Karpas-422 (cell line): ENCODE results near the gene SPEM2. TPM values are rescaled to one million over a fixed set of nuclear protein-coding genes. Genes with fewer than 3 reads are reported as not detected.

ENCODE experiments used
- DNase-seq: peaks from one replicate; pipeline ENCODE4 v3.0.0-alpha.2; 2015
- H2AFZ ChIP-seq: fragments of 200-600 bp; sonication (generic); 2 replicates; pipeline ENCODE4 v1.6.1; 2014; ENCODE audit warnings: antibody characterized with exemption, low read length, mixed read lengths
- H3K27ac ChIP-seq: fragments of 200-600 bp; sonication (generic); 2 replicates; pipeline ENCODE4 v1.5.1; 2014; ENCODE audit warnings: mild to moderate bottlenecking, low read length, moderate library complexity
- H3K27me3 ChIP-seq: fragments of 200-600 bp; sonication (generic); 2 replicates; pipeline ENCODE4 v1.6.1; 2014; ENCODE audit warnings: low read length, mixed read lengths
- H3K36me3 ChIP-seq: fragments of 200-600 bp; sonication (generic); 2 replicates; pipeline ENCODE4 v1.6.1; 2014; ENCODE audit warnings: low read length, mixed read lengths; ENCODE audit not compliant: insufficient read depth
- H3K4me1 ChIP-seq: fragments of 200-600 bp; sonication (generic); 2 replicates; pipeline ENCODE4 v1.6.1; 2014; ENCODE audit warnings: mild to moderate bottlenecking, low read length, mixed read lengths
- H3K4me2 ChIP-seq: fragments of 200-600 bp; sonication (generic); 2 replicates; pipeline ENCODE4 v1.6.1; 2014; ENCODE audit warnings: low read length, low read depth, mild to moderate bottlenecking; ENCODE audit not compliant: poor library complexity, severe bottlenecking
- H3K4me3 ChIP-seq: fragments of 200-600 bp; sonication (generic); 2 replicates; pipeline ENCODE4 v1.5.1; 2014; ENCODE audit warnings: mild to moderate bottlenecking, antibody characterized with exemption, low read length, mixed read lengths
- H3K79me2 ChIP-seq: fragments of 200-600 bp; sonication (generic); 2 replicates; pipeline ENCODE4 v1.6.1; 2014; ENCODE audit warnings: mild to moderate bottlenecking, low read length, mixed read lengths
- H3K9ac ChIP-seq: fragments of 200-600 bp; sonication (generic); 2 replicates; pipeline ENCODE4 v1.6.0; 2014; ENCODE audit warnings: low read length
- H3K9me2 ChIP-seq: fragments of 200-600 bp; sonication (generic), shearing (Covaris generic); replicated peaks from 2 replicates; pipeline ENCODE4 v1.6.0; 2014; ENCODE audit warnings: mild to moderate bottlenecking, low read length, moderate library complexity; ENCODE audit not compliant: insufficient read depth
- H3K9me3 ChIP-seq: fragments of 300-700, 200-600 bp; sonication (generic); 2 replicates; pipeline ENCODE4 v1.6.1; 2014; ENCODE audit warnings: low read length, mixed read lengths
- H4K20me1 ChIP-seq: fragments of 200-600 bp; sonication (generic); 2 replicates; pipeline ENCODE4 v1.6.1; 2014; ENCODE audit warnings: mild to moderate bottlenecking, antibody characterized with exemption, low read length, low read depth; ENCODE audit not compliant: insufficient read depth
- total RNA-seq: library from RNA; depleted of rRNA; stranded (reverse); fragments of >200 nt; shearing (Covaris generic); gene quantifications from 2 replicates; pipeline ENCODE4 v1.2.3, GENCODE V29; 2014; ENCODE audit warnings: low replicate concordance

SPEM2 gene
- total RNA-seq, 1 experiment from 2014 or later: not detected

- H3K9ac ChIP-seq: no peak overlapping the region
- no peaks in the 10 kb centered on the region for H4K20me1 ChIP-seq
- H3K36me3 ChIP-seq: no peaks in the 10 kb centered on the region
- no peaks in the 10 kb centered on the region for H3K27me3 ChIP-seq
- no peak overlapping the region for H2AFZ ChIP-seq
- no peak overlapping the region for H3K27ac ChIP-seq
- no peak overlapping the region for H3K4me2 ChIP-seq
- H3K9me2 ChIP-seq: no peaks in the 10 kb centered on the region
- H3K4me3 ChIP-seq: no peak overlapping the region
- no peaks in the 10 kb centered on the region for H3K4me1 ChIP-seq
- no peaks in the 10 kb centered on the region for H3K79me2 ChIP-seq
- no peak for DNase-seq
- no peaks in the 10 kb centered on the region for H3K9me3 ChIP-seq
These were observed 1.7 kb upstream of the SPEM2 start for GRCh38 chr17:7423679-7424078.

DNA sequence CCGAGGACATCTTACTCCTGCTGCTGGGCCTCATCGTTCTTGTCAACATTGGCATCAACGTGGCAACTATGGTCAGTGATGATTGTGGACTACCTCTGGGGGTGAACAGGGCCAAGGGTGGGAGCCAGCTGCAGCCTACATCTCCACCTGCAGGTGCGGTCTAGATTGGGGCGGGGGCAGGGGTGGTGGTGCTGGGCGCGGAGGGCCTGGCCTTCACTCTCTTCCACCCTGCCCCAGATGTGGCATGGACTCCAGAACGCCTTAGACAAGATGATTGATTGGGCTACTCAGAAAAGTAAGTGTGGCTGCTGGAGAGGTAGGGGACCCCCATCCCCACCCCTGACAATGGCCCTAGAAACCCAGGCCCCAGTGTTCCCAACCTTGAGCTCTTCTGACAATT, 340 bp downstream of the SPEM2 start:
- Histone ChIP-seq H3K4me3 (no peak overlapping the region), H2AFZ (no peak overlapping the region), H3K36me3 (no peaks in the 10 kb centered on the region), H3K4me2 (no peak overlapping the region), H3K4me1 (no peaks in the 10 kb centered on the region), H3K79me2 (no peaks in the 10 kb centered on the region), H4K20me1 (no peaks in the 10 kb centered on the region), H3K27ac (no peak overlapping the region), H3K9me2 (no peaks in the 10 kb centered on the region), H3K9ac (no peak overlapping the region), H3K9me3 (no peaks in the 10 kb centered on the region), H3K27me3 (no peaks in the 10 kb centered on the region)
- no peak for DNase-seq

DNA sequence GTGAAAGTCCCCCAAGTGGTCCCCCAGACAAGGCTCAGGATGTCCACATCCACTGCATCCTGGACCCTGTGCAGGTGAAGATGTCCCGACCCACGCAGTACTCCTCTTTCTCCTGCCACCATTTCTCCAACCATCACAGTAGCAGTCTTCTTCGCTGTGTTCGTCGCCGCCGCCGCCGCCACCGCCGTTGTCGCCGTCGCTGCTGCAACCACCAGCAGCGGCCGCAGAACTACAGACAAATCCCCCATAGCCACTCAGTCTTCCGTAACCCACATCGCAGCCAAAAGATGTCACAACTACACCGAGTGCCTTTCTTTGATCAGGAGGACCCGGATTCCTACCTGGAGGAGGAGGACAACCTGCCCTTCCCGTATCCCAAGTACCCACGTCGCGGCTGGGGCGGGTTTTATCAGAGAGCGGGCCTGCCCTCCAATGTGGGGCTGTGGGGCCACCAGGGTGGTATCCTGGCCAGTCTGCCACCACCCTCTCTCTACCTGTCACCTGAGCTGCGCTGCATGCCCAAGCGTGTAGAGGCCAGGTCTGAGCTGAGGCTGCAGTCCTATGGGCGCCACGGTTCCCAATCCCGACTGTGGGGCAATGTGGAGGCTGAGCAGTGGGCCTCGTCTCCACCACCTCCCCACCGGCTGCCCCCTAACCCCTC, 917 bp downstream of the SPEM2 start:
- DNase-seq: no peak
- Histone ChIP-seq H3K9me2 (no peaks in the 10 kb centered on the region), H3K9ac (no peak overlapping the region), H3K4me2 (no peak overlapping the region), H3K79me2 (no peaks in the 10 kb centered on the region), H3K27me3 (no peaks in the 10 kb centered on the region), H3K36me3 (no peaks in the 10 kb centered on the region), H3K4me1 (no peaks in the 10 kb centered on the region), H3K9me3 (no peaks in the 10 kb centered on the region), H4K20me1 (no peaks in the 10 kb centered on the region), H2AFZ (no peak overlapping the region), H3K4me3 (no peak overlapping the region), H3K27ac (no peak overlapping the region)

- no peaks in the 10 kb centered on the region for H3K9me2 ChIP-seq
- H3K4me1 ChIP-seq: no peaks in the 10 kb centered on the region
- no peak overlapping the region for H3K27ac ChIP-seq
- H3K9ac ChIP-seq: no peak overlapping the region
- no peak overlapping the region for H3K4me2 ChIP-seq
- H3K36me3 ChIP-seq: no peaks in the 10 kb centered on the region
- no peaks in the 10 kb centered on the region for H3K79me2 ChIP-seq
- no peaks in the 10 kb centered on the region for H3K9me3 ChIP-seq
- H3K27me3 ChIP-seq: no peaks in the 10 kb centered on the region
- no peaks in the 10 kb centered on the region for H4K20me1 ChIP-seq
- no peak overlapping the region for H3K4me3 ChIP-seq
- H2AFZ ChIP-seq: no peak overlapping the region
- no peak for DNase-seq
These were observed 1.6 kb downstream of the SPEM2 start for GRCh38 chr17:7426896-7427489.

GRCh38 chr17:7427549-7427948, 2.1 kb downstream of the SPEM2 start:
- Histone ChIP-seq H3K9me3 (no peaks in the 10 kb centered on the region), H3K4me2 (no peak overlapping the region), H3K9ac (no peak overlapping the region)

DNA sequence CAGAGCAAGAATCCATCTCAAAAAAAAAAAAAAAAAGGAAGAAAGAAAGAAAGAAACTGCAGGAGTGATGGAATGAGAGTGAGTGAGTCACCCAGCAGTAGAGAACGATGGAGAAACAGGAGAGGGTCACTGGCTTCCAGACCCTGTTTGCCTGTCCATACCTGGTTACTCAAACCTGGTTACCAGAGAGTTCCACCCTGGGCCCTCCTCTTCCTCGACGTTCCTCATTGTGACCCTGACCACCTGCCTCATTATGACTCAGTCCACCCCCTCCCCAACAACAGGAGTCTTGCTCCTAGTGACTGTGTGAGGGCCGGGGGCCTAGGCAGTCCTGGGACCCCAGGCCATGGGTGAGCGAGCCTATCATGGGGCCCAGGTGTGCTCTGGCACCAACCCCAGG, 3.1 kb downstream of the SPEM2 start, which contains the start of gene SPEM3:
SPEM3 (plus strand) TSS at position 301 of the 400 bp plus-strand sequence; CDS start at position 347, 46 bp downstream.
- DNase-seq: no peak
- no peaks in the 10 kb centered on the region for H3K79me2 ChIP-seq
- no peaks in the 10 kb centered on the region for H4K20me1 ChIP-seq
- H3K27ac ChIP-seq: no peak within 1 kb of the TSS
- no peaks in the 10 kb centered on the region for H3K4me1 ChIP-seq
- no peak within 1 kb of the TSS for H3K9ac ChIP-seq
- H3K4me2 ChIP-seq: no peak within 1 kb of the TSS
- H3K9me3 ChIP-seq: no peaks in the 10 kb centered on the region
- no peaks in the 10 kb centered on the region for H3K36me3 ChIP-seq
- no peaks in the 10 kb centered on the region for H3K27me3 ChIP-seq
- no peak within 1 kb of the TSS for H2AFZ ChIP-seq
- H3K4me3 ChIP-seq: no peak within 1 kb of the TSS
- no peaks in the 10 kb centered on the region for H3K9me2 ChIP-seq

More at GRCh38 chr17:7427549-7427948, 2.1 kb downstream of the SPEM2 start:
- Histone ChIP-seq H3K4me3 (no peak overlapping the region), H3K79me2 (no peaks in the 10 kb centered on the region), H3K27ac (no peak overlapping the region), H3K9me2 (no peaks in the 10 kb centered on the region), H2AFZ (no peak overlapping the region), H3K4me1 (no peaks in the 10 kb centered on the region), H4K20me1 (no peaks in the 10 kb centered on the region), H3K27me3 (no peaks in the 10 kb centered on the region), H3K36me3 (no peaks in the 10 kb centered on the region)
- no peak for DNase-seq

DNA sequence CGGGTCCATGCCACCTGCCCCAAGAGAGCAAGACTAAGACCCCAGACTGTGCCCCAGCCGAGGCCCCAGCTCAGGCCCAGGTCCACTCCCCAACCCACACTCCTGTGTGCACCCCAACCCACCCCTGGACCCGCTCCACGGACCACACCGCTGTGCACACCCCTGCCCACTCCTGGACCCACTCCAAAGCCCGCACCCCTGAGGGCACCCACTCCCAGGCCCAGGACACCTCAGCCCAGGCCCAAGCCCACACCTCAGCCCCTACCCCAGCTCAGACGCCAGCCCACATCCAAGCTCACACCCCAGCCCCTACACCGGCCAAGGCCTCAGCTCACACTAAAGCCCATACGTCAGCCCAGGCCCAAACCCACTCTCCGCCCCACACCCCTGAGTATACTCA, 4.3 kb downstream of the SPEM2 start:
- no peaks in the 10 kb centered on the region for H4K20me1 ChIP-seq
- H3K79me2 ChIP-seq: no peaks in the 10 kb centered on the region
- DNase-seq: no peak
- no peaks in the 10 kb centered on the region for H3K9me3 ChIP-seq
- no peak overlapping the region for H2AFZ ChIP-seq
- H3K4me1 ChIP-seq: no peaks in the 10 kb centered on the region
- no peak overlapping the region for H3K27ac ChIP-seq
- H3K27me3 ChIP-seq: no peaks in the 10 kb centered on the region
- H3K9ac ChIP-seq: no peak overlapping the region
- H3K4me3 ChIP-seq: no peak overlapping the region
- H3K4me2 ChIP-seq: no peak overlapping the region
- no peaks in the 10 kb centered on the region for H3K36me3 ChIP-seq
- no peaks in the 10 kb centered on the region for H3K9me2 ChIP-seq

DNA sequence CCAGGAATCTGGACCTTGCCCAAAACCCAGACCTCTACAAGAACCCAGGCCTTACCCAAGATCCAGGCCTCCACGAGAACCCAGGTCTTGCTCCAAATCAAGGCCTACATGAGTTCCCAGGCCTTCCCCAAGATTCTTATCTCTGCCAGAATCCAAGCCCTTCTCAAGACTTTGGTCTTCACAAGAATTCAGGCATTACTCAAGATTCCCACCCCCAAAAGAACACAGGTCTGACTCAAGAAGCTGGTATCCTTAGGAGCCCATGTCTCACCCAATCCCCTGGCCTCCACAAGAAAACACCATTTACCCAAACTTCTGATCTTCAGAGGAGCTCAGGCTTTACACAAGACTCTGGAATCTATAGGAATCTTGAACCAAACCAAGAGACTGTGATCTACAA, 5.8 kb downstream of the SPEM2 start:
- H4K20me1 ChIP-seq: no peaks in the 10 kb centered on the region
- H3K4me1 ChIP-seq: peaks cover 3% of the 10 kb centered on the region
- H3K4me2 ChIP-seq: no peak overlapping the region
- H3K9me2 ChIP-seq: no peaks in the 10 kb centered on the region
- no peak overlapping the region for H3K27ac ChIP-seq
- no peak overlapping the region for H3K4me3 ChIP-seq
- no peaks in the 10 kb centered on the region for H3K9me3 ChIP-seq
- no peak overlapping the region for H2AFZ ChIP-seq
- no peaks in the 10 kb centered on the region for H3K36me3 ChIP-seq
- no peaks in the 10 kb centered on the region for H3K27me3 ChIP-seq
- no peak overlapping the region for H3K9ac ChIP-seq
- H3K79me2 ChIP-seq: 0 out of 2 replicates have a peak, but pooled peaks cover 2% of the 10 kb centered on the region
- DNase-seq: no peak
